CD14-positive monocyte (primary cell): ENCODE data around the gene INHBC. TPM values are rescaled to one million over a fixed set of nuclear protein-coding genes. Genes with fewer than 3 reads are reported as not detected.
A peak's percentile ranks its signal among the peaks of the same experiment; 100 is the strongest.

ENCODE experiments used
- DNase-seq, 3 donors: peaks; one replicate each; pipeline ENCODE4 v3.0.0-alpha.2; 2011 to 2022
- H2AFZ ChIP-seq: 2 replicates; pipeline ENCODE4 v1.6.0; 2012; ENCODE audit warnings: mild to moderate bottlenecking, low read depth, low read length, inconsistent platforms; ENCODE audit not compliant: insufficient read depth, poor library complexity, severe bottlenecking
- H3K27ac ChIP-seq, 2 donors: 1 replicate in 1 of 2; 2 replicates in 1 of 2; pipeline ENCODE4 v1.5.1; 2012 to 2013; ENCODE audit warnings: low read length in 2 of 2, control low read depth in 1 of 2, inconsistent platforms in 1 of 2, low read depth in 1 of 2, mild to moderate bottlenecking in 1 of 2
- H3K27me3 ChIP-seq, 2 donors: one replicate each; pipeline versions ENCODE4 v1.6.0 to v1.6.1; 2011 to 2013; ENCODE audit warnings: low read length in 2 of 2; ENCODE audit not compliant: control insufficient read depth in 2 of 2, insufficient read depth in 2 of 2
- H3K36me3 ChIP-seq, 2 donors: replicated peaks in 1 of 2; 1 replicate in 1 of 2; 2 replicates in 1 of 2; pipeline versions ENCODE4 v1.5.1 to v1.6.1; 2012 to 2013; ENCODE audit warnings: low read length in 2 of 2, control low read depth in 1 of 2, inconsistent platforms in 1 of 2, mild to moderate bottlenecking in 1 of 2; ENCODE audit not compliant: insufficient read depth in 2 of 2, control insufficient read depth in 1 of 2
- H3K4me1 ChIP-seq, 2 donors: 1 replicate in 1 of 2; 2 replicates in 1 of 2; pipeline versions ENCODE4 v1.5.1 to v1.6.1; 2012 to 2013; ENCODE audit warnings: low read length in 2 of 2, control low read depth in 1 of 2, inconsistent platforms in 1 of 2, mild to moderate bottlenecking in 1 of 2, moderate library complexity in 1 of 2; ENCODE audit not compliant: insufficient read depth in 2 of 2, control insufficient read depth in 1 of 2
- H3K4me2 ChIP-seq: replicated peaks from 2 replicates; pipeline ENCODE3; 2012; ENCODE audit warnings: low read length, moderate library complexity, mild to moderate bottlenecking; ENCODE audit not compliant: poor library complexity, severe bottlenecking; ENCODE audit errors: extremely low read depth
- H3K4me3 ChIP-seq, 3 experiments: fragments of 200-600 bp in 1 of 3; sonication (generic) in 1 of 3; replicated peaks in 1 of 3; 1 replicate in 2 of 3; 2 replicates in 1 of 3; pipeline ENCODE4 v1.5.1; 2011 to 2013; ENCODE audit warnings: low read length in 3 of 3, mild to moderate bottlenecking in 3 of 3, control low read depth in 2 of 3, low read depth in 2 of 3, inconsistent platforms in 1 of 3, moderate library complexity in 1 of 3
- H3K79me2 ChIP-seq: 2 replicates; pipeline ENCODE4 v1.6.0; 2012; ENCODE audit warnings: mild to moderate bottlenecking, control low read depth, inconsistent platforms, low read length, moderate library complexity; ENCODE audit not compliant: insufficient read depth
- H3K9ac ChIP-seq: 2 replicates; pipeline ENCODE4 v1.6.0; 2017; ENCODE audit warnings: low read length, mild to moderate bottlenecking; ENCODE audit not compliant: insufficient read depth, poor library complexity, severe bottlenecking
- H3K9me3 ChIP-seq, 2 donors: replicated peaks in 1 of 2; 1 replicate in 1 of 2; 2 replicates in 1 of 2; pipeline versions ENCODE4 v1.5.1 to v1.6.1; 2012 to 2013; ENCODE audit warnings: low read length in 2 of 2, control low read depth in 1 of 2; ENCODE audit not compliant: control insufficient read depth in 1 of 2, insufficient read depth in 1 of 2
- H4K20me1 ChIP-seq: 2 replicates; pipeline ENCODE4 v1.6.0; 2012; ENCODE audit warnings: mild to moderate bottlenecking, low read length, control low read depth, moderate library complexity; ENCODE audit not compliant: insufficient read depth
- H3K27ac Mint-ChIP-seq, 7 donors: one replicate each; pipeline ENCODE4 v1.8.0; 2020; ENCODE audit warnings: mild to moderate bottlenecking in 7 of 7, mixed read lengths in 7 of 7, moderate library complexity in 6 of 7, inconsistent platforms in 2 of 7
- H3K27me3 Mint-ChIP-seq, 3 donors: one replicate each; pipeline ENCODE4 v1.8.0; 2021 to 2022; ENCODE audit warnings: low read depth in 3 of 3, mild to moderate bottlenecking in 3 of 3, mixed read lengths in 3 of 3, moderate library complexity in 3 of 3, inconsistent platforms in 1 of 3
- H3K36me3 Mint-ChIP-seq, 2 donors: one replicate each; pipeline ENCODE4 v1.8.0; 2020; ENCODE audit warnings: mixed read lengths in 2 of 2, inconsistent platforms in 1 of 2, mild to moderate bottlenecking in 1 of 2
- H3K4me1 Mint-ChIP-seq: one replicate; pipeline ENCODE4 v1.8.0; 2020; ENCODE audit warnings: mild to moderate bottlenecking, mixed read lengths
- H3K4me3 Mint-ChIP-seq, 2 donors: one replicate each; pipeline ENCODE4 v1.8.0; 2020; ENCODE audit warnings: mild to moderate bottlenecking in 2 of 2, mixed read lengths in 2 of 2, moderate library complexity in 1 of 2
- H3K9me3 Mint-ChIP-seq, 7 donors: one replicate each; pipeline ENCODE4 v1.8.0; 2020 to 2022; ENCODE audit warnings: mixed read lengths in 7 of 7, mild to moderate bottlenecking in 6 of 7, moderate library complexity in 6 of 7, inconsistent platforms in 2 of 7
- CTCF ChIP-seq: fragments of 200-600 bp; IDR thresholded peaks from one replicate; pipeline ENCODE4 v1.8.0; 2022; ENCODE audit warnings: antibody characterized with exemption, mild to moderate bottlenecking
- WGBS: methylation state at CpG from one replicate; pipeline ENCODE4 v1.1.5; 2013; ENCODE audit warnings: missing lambda C conversion rate; ENCODE audit not compliant: insufficient coverage; 5-methylcytosine and 5-hydroxymethylcytosine counted together
- intact Hi-C, 2 donors: fragments of 100-400 bp; cut with micrococcal nuclease; formaldehyde crosslinking; loops; one replicate each; pipeline versions ENCODE4 v1.15.0 to v1.15.1; 2023
- polyA plus RNA-seq, 3 donors: library from polyadenylated mRNA; depleted of rRNA in 1 of 3; unstranded in 2 of 3; stranded (reverse) in 1 of 3; fragments of 300-500 nt in 2 of 3; fragments of >200 nt in 1 of 3; fragmentation: Illumina TruSeq in 2 of 3; gene quantifications; 1 replicate in 2 of 3; 2 replicates in 1 of 3; pipeline ENCODE4 v1.2.3, GENCODE V29; 2012 to 2021

Gene INHBC
- polyA plus RNA-seq, 3 donors: not detected

GRCh38 chr12:57454213-57454565, 19.6 kb downstream of the INHBC start:
- Histone ChIP-seq H3K4me1 (peaks cover 13 to 20% of the 10 kb centered on the region in 2 donors), H3K4me3 (no peak overlapping the region), H3K79me2 (no peaks in the 10 kb centered on the region), H3K9ac (no peak overlapping the region), H3K9me3 (no peaks in the 10 kb centered on the region), H3K36me3 (no peaks in the 10 kb centered on the region), H2AFZ (no peak overlapping the region), H3K4me2 (no peak overlapping the region), H3K27ac (no peak overlapping the region), H4K20me1 (no peaks in the 10 kb centered on the region), H3K27me3 (no peaks in the 10 kb centered on the region)
- no peaks in the 10 kb centered on the region for H3K36me3 Mint-ChIP-seq
- H3K4me3 Mint-ChIP-seq: no peak overlapping the region
- peaks cover 23% of the 10 kb centered on the region for H3K4me1 Mint-ChIP-seq
- intact Hi-C loops: loop anchor here (5.0 to 10.0 kb wide), 3 partner anchors 147 to 192 kb away; no protein-coding TSS in a partner anchor
- no peak for DNase-seq
- H3K27me3 Mint-ChIP-seq: peaks cover 6 to 15% (median 7%) of the 10 kb centered on the region in 3 donors
- TF ChIP-seq CTCF: no peak
- peaks cover 0 to 2% (median 0%) of the 10 kb centered on the region in 7 donors for H3K9me3 Mint-ChIP-seq
- H3K27ac Mint-ChIP-seq: peak overlapping the region in 1 of 7 donors; percentile 30
- WGBS: 100% methylated on average over 2 of the region's 2 CpGs

- TF ChIP-seq CTCF: no peak
- WGBS: 64% methylated on average over 3 of the region's 10 CpGs
- H3K9ac ChIP-seq: no peak within 1 kb of the TSS
These were observed 20.2 kb downstream of the INHBC start, which contains the start of gene INHBE for GRCh38 chr12:57454566-57455373. INHBE (plus strand) TSS chr12:57455307; CDS start chr12:57455537, 230 bp downstream.

More at GRCh38 chr12:57454566-57455373, 20.2 kb downstream of the INHBC start, which contains the start of gene INHBE:
- peak within 1 kb of the TSS; percentile 50 to 75 for H3K4me3 Mint-ChIP-seq
- Histone ChIP-seq H2AFZ (peak within 1 kb of the TSS; percentile 49), H3K36me3 (no peaks in the 10 kb centered on the region), H3K4me3 (no peak within 1 kb of the TSS), H3K27ac (no peak within 1 kb of the TSS), H3K4me2 (no peak within 1 kb of the TSS), H3K27me3 (no peaks in the 10 kb centered on the region), H3K79me2 (no peaks in the 10 kb centered on the region), H4K20me1 (no peaks in the 10 kb centered on the region), H3K4me1 (peaks cover 13 to 26% of the 10 kb centered on the region in 2 donors), H3K9me3 (no peaks in the 10 kb centered on the region)
- peaks cover 6 to 18% (median 11%) of the 10 kb centered on the region in 3 donors for H3K27me3 Mint-ChIP-seq
- no peaks in the 10 kb centered on the region for H3K36me3 Mint-ChIP-seq
- intact Hi-C loops: loop anchor here (5.0 to 10.0 kb wide), 4 partner anchors 147 to 192 kb away; partner anchors contain the start of gene B4GALNT1 (in 1 of the 2)
- peak in 1 of 3 donors; percentile 70 for DNase-seq
- H3K9me3 Mint-ChIP-seq: peaks cover 0 to 2% (median 0%) of the 10 kb centered on the region in 7 donors
- peaks cover 28% of the 10 kb centered on the region for H3K4me1 Mint-ChIP-seq
- peak within 1 kb of the TSS in 2 of 7 donors; percentile 54 to 88 for H3K27ac Mint-ChIP-seq
